SK-N-SH treated with all-trans-retinoic acid at 6 μM for 48 hours (cell line): ENCODE results near the gene EWSR1.

Source experiments
- ATAC-seq: fragments of 200-7000 bp; cut with Tn5 transposase; 3 replicates; pipeline ENCODE4 v1.9.1; 2020; ENCODE audit warnings: mild to moderate bottlenecking, moderate library complexity
- ARNTL ChIP-seq: fragments of 450-650 bp; formaldehyde crosslinking; IDR thresholded peaks from 2 replicates; pipeline ENCODE4 v1.5.0; 2020; ENCODE audit warnings: low read depth, mild to moderate bottlenecking, moderate library complexity, borderline replicate concordance
- BACH2 ChIP-seq: fragments of 250-450 bp; sonication (Bioruptor Pico); IDR thresholded peaks from 2 replicates; pipeline ENCODE4 v1.9.0; 2021; ENCODE audit warnings: mild to moderate bottlenecking, borderline replicate concordance
- CSDC2 ChIP-seq: fragments of 250-450 bp; sonication (Bioruptor Pico); IDR thresholded peaks from 2 replicates; pipeline ENCODE4 v1.5.0; 2020; ENCODE audit warnings: mild to moderate bottlenecking, moderate library complexity
- GLIS3 ChIP-seq: fragments of 250-450 bp; sonication (Bioruptor Pico); IDR thresholded peaks from 2 replicates; pipeline ENCODE4 v1.5.0; 2020; ENCODE audit warnings: mild to moderate bottlenecking, moderate library complexity
- ISL1 ChIP-seq: fragments of 250-450 bp; sonication (Bioruptor Pico); IDR thresholded peaks from 2 replicates; pipeline ENCODE4 v2.1.2; 2022; ENCODE audit warnings: mild to moderate bottlenecking, moderate library complexity
- OSR1 ChIP-seq: fragments of 250-450 bp; sonication (Bioruptor Pico); IDR thresholded peaks from 2 replicates; pipeline ENCODE4 v1.8.0; 2022; ENCODE audit warnings: moderate library complexity, mild to moderate bottlenecking, inconsistent platforms
- PATZ1 ChIP-seq: fragments of 250-450 bp; sonication (Bioruptor Pico); IDR thresholded peaks from 2 replicates; pipeline ENCODE4 v1.8.0; 2020; ENCODE audit warnings: mild to moderate bottlenecking, moderate library complexity, borderline replicate concordance
- POU6F1 ChIP-seq: fragments of 250-450 bp; sonication (Bioruptor Pico); IDR thresholded peaks from 2 replicates; pipeline ENCODE4 v1.8.0; 2021; ENCODE audit warnings: low read depth, mild to moderate bottlenecking, moderate library complexity, borderline replicate concordance
- PPARA ChIP-seq: fragments of 250-450 bp; sonication (Bioruptor Pico); IDR thresholded peaks from 2 replicates; pipeline ENCODE4 v1.5.0; 2020; ENCODE audit warnings: mild to moderate bottlenecking, borderline replicate concordance
- RARB ChIP-seq: fragments of 250-450 bp; sonication (Bioruptor Pico); IDR thresholded peaks from 2 replicates; pipeline ENCODE4 v1.8.0; 2021; ENCODE audit warnings: mild to moderate bottlenecking, moderate library complexity
- SNAI2 ChIP-seq: fragments of 250-450 bp; sonication (Bioruptor Pico); IDR thresholded peaks from 2 replicates; pipeline ENCODE4 v1.5.0; 2020; ENCODE audit warnings: mild to moderate bottlenecking, moderate library complexity
- TCF4 ChIP-seq: fragments of 250-450 bp; sonication (Bioruptor Pico); IDR thresholded peaks from 2 replicates; pipeline ENCODE4 v1.8.0; 2021; ENCODE audit warnings: mild to moderate bottlenecking, moderate library complexity, borderline replicate concordance
- TOX ChIP-seq: fragments of 250-450 bp; sonication (Bioruptor Pico); IDR thresholded peaks from 2 replicates; pipeline ENCODE4 v1.8.0; 2021; ENCODE audit warnings: mild to moderate bottlenecking, moderate library complexity, borderline replicate concordance
- ZC3H10 ChIP-seq: fragments of 250-450 bp; sonication (Bioruptor Pico); IDR thresholded peaks from 2 replicates; pipeline ENCODE4 v1.5.1; 2021; ENCODE audit warnings: mild to moderate bottlenecking, moderate library complexity
- ZFP3 ChIP-seq: fragments of 250-450 bp; sonication (Bioruptor Pico); IDR thresholded peaks from 2 replicates; pipeline ENCODE4 v1.5.0; 2020; ENCODE audit warnings: mild to moderate bottlenecking, moderate library complexity
- ZFP30 ChIP-seq: fragments of 450-650 bp; formaldehyde crosslinking; IDR thresholded peaks from 2 replicates; pipeline ENCODE4 v1.5.0; 2022; ENCODE audit warnings: mild to moderate bottlenecking, moderate library complexity
- ZNF565 ChIP-seq: fragments of 450-650 bp; formaldehyde crosslinking; conservative IDR thresholded peaks from 2 replicates; pipeline ENCODE4 v1.5.0; 2020; ENCODE audit warnings: low read depth, mild to moderate bottlenecking, moderate library complexity
- ZNF70 ChIP-seq: fragments of 450-650 bp; formaldehyde crosslinking; IDR thresholded peaks from 2 replicates; pipeline ENCODE4 v1.5.0; 2020; ENCODE audit warnings: mild to moderate bottlenecking, moderate library complexity
- ZNF8 ChIP-seq: fragments of 450-650 bp; formaldehyde crosslinking; IDR thresholded peaks from 2 replicates; pipeline ENCODE4 v1.5.0; 2020; ENCODE audit warnings: mild to moderate bottlenecking, moderate library complexity
- TF ChIP-seq, protein P1 (sequence below): fragments of 250-450 bp; sonication (Bioruptor Pico); IDR thresholded peaks from 2 replicates; pipeline ENCODE4 v1.5.0; 2020; ENCODE audit warnings: mild to moderate bottlenecking, moderate library complexity
- TF ChIP-seq, protein P2 (sequence below): fragments of 250-450 bp; sonication (Bioruptor Pico); IDR thresholded peaks from 2 replicates; pipeline ENCODE4 v1.5.1; 2021; ENCODE audit warnings: mild to moderate bottlenecking, moderate library complexity

The EWSR1 gene

GRCh38 chr22:29269731-29270474, 1.8 kb downstream of the EWSR1 start:
- no peak for TF ChIP-seq BACH2 (CRISPR knock-in tag)
- no peak for TF ChIP-seq PPARA
- ATAC-seq, result no peak

GRCh38 chr22:29270475-29271271, 2.6 kb downstream of the EWSR1 start:
- ATAC-seq, result no peak
- TF ChIP-seq GLIS3 (CRISPR knock-in tag), result no peak
- TF ChIP-seq ZNF565, result no peak
- TF ChIP-seq ARNTL, result no peak
- TF ChIP-seq, protein P1, sequence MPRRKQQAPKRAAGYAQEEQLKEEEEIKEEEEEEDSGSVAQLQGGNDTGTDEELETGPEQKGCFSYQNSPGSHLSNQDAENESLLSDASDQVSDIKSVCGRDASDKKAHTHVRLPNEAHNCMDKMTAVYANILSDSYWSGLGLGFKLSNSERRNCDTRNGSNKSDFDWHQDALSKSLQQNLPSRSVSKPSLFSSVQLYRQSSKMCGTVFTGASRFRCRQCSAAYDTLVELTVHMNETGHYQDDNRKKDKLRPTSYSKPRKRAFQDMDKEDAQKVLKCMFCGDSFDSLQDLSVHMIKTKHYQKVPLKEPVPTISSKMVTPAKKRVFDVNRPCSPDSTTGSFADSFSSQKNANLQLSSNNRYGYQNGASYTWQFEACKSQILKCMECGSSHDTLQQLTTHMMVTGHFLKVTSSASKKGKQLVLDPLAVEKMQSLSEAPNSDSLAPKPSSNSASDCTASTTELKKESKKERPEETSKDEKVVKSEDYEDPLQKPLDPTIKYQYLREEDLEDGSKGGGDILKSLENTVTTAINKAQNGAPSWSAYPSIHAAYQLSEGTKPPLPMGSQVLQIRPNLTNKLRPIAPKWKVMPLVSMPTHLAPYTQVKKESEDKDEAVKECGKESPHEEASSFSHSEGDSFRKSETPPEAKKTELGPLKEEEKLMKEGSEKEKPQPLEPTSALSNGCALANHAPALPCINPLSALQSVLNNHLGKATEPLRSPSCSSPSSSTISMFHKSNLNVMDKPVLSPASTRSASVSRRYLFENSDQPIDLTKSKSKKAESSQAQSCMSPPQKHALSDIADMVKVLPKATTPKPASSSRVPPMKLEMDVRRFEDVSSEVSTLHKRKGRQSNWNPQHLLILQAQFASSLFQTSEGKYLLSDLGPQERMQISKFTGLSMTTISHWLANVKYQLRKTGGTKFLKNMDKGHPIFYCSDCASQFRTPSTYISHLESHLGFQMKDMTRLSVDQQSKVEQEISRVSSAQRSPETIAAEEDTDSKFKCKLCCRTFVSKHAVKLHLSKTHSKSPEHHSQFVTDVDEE (CRISPR knock-in tag), result no peak
- no peak for TF ChIP-seq CSDC2 (CRISPR knock-in tag)
- TF ChIP-seq BACH2 (CRISPR knock-in tag), result no peak
- TF ChIP-seq OSR1 (CRISPR knock-in tag), result no peak
- TF ChIP-seq ZFP3, result no peak
- TF ChIP-seq PATZ1 (CRISPR knock-in tag), result no peak
- no peak for TF ChIP-seq RARB (CRISPR knock-in tag)
- no peak for TF ChIP-seq ZFP30 (CRISPR knock-in tag)
- no peak for TF ChIP-seq SNAI2 (CRISPR knock-in tag)
- TF ChIP-seq POU6F1, result no peak
- no peak for TF ChIP-seq ISL1 (CRISPR knock-in tag)
- no peak for TF ChIP-seq ZC3H10 (CRISPR knock-in tag)
- no peak for TF ChIP-seq PPARA
- no peak for TF ChIP-seq TOX
- no peak for TF ChIP-seq TCF4 (CRISPR knock-in tag)

- no peak for ATAC-seq
- no peak for TF ChIP-seq ZNF70 (CRISPR knock-in tag)
- no peak for TF ChIP-seq ZNF565
- TF ChIP-seq PATZ1 (CRISPR knock-in tag), result no peak
- no peak for TF ChIP-seq OSR1 (CRISPR knock-in tag)
- no peak for TF ChIP-seq ZNF8 (CRISPR knock-in tag)
- no peak for TF ChIP-seq PPARA
- no peak for TF ChIP-seq ISL1 (CRISPR knock-in tag)
- TF ChIP-seq POU6F1, result no peak
- TF ChIP-seq ZFP30 (CRISPR knock-in tag), result no peak
- no peak for TF ChIP-seq CSDC2 (CRISPR knock-in tag)
- TF ChIP-seq, protein P2, sequence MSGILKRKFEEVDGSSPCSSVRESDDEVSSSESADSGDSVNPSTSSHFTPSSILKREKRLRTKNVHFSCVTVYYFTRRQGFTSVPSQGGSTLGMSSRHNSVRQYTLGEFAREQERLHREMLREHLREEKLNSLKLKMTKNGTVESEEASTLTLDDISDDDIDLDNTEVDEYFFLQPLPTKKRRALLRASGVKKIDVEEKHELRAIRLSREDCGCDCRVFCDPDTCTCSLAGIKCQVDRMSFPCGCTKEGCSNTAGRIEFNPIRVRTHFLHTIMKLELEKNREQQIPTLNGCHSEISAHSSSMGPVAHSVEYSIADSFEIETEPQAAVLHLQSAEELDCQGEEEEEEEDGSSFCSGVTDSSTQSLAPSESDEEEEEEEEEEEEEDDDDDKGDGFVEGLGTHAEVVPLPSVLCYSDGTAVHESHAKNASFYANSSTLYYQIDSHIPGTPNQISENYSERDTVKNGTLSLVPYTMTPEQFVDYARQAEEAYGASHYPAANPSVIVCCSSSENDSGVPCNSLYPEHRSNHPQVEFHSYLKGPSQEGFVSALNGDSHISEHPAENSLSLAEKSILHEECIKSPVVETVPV (CRISPR knock-in tag), result no peak
- TF ChIP-seq TOX, result no peak
- TF ChIP-seq ARNTL, result no peak
- no peak for TF ChIP-seq ZC3H10 (CRISPR knock-in tag)
Measured at GRCh38 chr22:29272624-29273023, 4.6 kb downstream of the EWSR1 start.
